T-helper 2 cell (primary cell): ENCODE data around the gene TBX2.

ENCODE experiments used
- DNase-seq, 5 experiments: peaks; one replicate each; pipeline versions ENCODE4 v3.0.0 to v3.0.0-alpha.2; 2012 to 2022

The TBX2 gene

DNA sequence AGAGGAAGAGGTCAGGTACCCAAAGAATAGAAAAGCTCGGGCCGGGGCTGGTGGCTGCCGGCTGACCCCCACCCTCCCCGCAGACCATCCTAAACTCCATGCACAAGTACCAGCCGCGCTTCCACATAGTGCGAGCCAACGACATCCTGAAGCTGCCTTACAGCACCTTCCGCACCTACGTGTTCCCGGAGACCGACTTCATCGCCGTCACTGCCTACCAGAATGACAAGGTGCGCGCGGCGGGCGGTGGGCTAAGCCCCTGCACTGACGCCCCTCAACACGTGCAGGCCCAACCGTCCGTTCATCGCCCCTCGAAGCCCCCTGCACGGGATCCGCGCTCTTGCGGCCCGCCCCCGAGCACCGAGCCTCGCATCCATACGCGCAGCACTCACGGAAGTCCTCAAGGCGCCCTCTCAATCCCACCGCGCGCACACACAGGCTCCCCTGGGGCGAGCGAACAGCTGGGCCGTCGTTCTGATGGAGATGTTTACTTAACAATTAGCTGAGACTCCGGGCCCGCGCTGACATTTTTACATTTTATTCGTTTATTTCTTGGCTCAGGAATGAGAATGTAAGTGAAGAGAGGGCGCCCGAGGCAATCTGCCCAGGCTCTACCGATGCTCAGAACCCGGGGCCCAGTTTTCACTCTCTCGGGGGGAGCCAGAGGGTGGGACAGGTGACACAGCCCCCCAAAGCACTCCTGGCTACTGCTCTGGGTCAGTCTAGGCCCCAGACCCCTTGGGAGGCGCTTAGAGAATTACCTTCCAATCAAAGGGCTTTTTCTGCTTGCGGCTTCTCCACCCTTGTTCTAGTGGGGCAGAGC is 3.5 kb downstream of the TBX2 start:
- peak in 1 of 5 experiments; percentile 54 for DNase-seq

DNA sequence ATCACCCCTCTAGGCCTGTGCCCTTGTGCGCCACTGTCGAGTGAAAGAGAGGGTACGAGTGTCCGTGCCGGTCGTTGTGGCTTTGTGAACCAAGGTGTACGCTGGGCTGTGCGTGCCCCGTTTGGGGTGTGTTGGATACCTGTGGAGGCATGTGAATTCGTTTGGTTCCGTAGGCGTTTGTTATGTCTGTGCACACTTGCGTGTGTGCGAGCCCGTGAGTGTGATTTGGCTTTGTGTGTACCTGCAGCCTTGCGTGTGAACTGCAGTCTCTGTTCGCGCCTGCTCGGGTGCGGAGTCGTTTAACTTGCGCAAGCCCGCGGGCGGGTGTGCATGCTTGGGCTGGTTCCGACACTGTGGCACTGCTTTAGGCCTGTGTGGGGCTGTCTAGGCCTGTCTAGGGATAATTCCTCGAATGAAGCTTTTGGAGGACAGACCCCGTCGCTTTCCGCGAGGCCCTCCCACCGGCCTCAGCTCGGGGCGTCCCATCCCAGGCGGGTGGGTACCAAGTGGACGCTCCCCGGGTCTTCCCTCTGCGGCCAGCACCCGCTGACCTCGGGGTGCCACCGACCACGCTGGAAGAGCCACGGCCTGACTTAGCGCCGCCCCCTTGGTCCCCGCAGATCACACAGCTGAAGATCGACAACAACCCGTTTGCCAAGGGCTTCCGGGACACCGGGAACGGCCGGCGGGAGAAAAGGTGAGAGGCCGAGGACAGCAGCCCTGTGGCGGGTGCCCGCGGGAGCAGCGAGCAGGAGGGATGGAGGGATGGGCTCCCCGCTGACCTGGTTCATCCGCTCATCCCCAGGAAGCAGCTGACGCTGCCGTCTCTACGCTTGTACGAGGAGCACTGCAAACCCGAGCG is 4.4 kb downstream of the TBX2 start:
- DNase-seq = peak in 1 of 5 experiments; percentile 45

DNA sequence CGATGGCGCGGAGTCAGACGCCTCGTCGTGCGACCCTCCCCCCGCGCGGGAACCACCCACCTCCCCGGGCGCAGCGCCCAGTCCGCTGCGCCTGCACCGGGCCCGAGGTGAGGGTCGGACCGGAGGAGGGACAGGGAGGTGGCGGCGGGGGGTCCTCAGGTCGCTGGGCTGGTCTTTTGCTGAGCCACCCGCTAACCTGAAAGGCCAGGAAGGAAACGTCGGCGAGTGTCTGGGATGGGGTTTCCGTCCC is 4.9 kb downstream of the TBX2 start:
- no peak for DNase-seq

DNA sequence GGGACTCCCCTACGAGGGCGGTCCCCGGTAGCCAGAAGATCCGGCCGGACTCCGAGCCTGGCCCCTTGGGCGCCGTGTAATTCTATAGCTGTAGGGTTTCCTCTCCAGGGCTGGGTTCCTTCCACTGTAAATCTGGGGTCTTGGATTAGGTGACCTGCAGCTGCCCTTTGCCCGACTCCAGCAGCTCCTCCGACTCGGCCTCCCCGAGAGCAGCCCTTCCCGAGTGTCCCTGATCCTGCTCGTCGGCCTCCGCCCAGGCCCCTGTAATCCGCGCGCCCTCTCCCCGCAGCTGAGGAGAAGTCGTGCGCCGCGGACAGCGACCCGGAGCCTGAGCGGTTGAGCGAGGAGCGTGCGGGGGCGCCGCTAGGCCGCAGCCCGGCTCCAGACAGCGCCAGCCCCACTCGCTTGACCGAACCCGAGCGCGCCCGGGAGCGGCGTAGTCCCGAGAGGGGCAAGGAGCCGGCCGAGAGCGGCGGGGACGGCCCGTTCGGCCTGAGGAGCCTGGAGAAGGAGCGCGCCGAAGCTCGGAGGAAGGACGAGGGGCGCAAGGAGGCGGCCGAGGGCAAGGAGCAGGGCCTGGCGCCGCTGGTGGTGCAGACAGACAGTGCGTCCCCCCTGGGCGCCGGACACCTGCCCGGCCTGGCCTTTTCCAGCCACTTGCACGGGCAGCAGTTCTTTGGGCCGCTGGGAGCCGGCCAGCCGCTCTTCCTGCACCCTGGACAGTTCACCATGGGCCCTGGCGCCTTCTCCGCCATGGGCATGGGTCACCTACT is 5.5 kb downstream of the TBX2 start:
- DNase-seq = no peak

DNA sequence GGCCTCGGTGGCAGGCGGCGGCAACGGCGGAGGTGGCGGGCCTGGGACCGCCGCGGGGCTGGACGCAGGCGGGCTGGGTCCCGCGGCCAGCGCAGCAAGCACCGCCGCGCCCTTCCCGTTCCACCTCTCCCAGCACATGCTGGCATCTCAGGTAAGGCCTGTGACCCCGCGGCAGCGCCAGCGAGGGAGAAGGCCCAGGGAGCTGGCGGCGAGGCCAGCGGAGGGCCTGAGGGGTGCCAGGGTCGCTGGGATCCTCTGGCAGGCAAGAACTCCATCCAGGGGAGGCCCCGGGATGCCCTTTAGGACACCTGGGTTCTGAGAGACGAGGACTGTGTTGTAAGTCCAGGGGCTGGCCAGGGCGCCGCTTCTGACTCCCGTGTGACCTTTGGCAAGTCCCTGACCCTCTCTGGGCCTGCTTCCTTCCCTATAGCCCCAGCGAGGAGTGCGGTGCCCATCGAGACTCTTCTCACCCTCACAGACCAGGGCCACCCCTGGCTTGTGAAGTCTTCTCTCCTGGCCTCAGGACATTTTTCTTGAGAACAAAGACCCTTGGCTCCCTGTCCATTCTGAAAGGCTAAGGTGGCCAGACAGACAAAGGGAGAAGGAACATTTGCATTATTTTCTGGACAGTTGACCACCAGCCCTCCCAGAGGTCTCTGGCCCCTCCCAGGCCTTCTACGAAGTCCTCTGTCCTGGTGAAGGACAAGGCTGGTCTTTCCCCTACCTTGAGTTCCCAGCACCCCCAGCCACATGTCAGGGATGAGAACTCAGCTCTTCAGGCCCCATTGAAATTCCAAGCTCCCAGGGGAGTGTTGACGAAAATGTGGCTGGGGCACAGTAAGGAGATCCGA is 6.3 kb downstream of the TBX2 start:
- no peak for DNase-seq

DNA sequence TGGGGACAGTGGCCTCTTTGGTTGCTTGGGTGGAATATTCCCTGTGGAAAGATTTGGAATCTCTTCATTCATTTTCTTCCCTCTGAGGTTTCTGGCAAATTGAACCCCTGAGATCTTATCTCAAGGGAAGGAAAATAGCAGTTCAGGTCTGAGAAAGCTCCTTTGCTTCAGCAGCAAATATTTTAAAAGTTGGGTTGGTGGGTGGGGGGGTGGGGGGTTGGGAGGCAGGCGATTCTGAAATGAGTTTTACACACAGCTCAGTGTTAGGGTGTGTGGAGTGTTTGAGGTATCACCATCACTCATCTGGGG is 6.8 kb downstream of the TBX2 start:
- DNase-seq = no peak

DNA sequence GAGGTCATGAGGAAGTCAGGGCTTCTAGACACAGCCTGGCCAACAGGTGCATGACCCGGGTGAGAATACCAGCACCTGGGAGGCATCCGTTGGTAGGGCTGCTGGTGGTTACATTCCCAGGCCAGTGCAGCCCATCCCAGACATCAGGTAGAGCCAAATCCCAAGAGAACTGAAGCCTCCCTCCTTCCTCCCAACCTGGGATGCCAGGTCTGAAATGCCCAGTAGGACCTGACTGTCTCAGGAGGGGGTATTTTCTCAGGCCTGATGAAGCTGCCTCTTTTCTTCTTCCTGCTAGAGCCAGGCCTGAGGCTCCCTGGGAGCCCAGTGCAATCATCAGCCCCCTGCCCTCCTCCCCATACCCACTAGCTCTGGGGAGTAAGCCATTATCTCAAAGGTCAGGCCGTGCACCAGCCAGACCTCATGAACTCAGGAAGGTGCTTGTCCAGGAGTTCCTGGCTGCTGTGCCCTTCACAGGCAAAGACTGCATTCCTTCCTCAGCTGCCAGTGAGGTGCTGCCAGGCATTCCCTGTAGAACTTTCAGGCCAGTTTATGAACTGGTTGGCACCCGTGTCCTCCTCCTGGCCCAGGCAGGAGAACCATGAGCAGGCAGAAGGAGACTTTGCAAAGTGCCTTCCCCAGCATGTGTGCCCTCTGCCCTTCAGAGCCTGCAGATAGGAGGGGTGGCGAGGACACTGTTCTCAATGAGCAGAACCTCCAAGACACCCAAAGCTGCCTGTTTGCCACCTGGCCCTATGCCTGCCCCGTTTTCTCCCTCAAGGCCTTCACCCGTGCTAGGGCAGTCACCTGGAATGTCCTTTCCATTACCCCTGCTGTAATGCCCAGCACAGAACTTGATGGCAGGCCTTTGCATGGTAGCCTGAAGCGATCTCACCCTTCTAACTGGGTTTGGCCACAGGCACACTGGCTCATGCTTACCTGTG is 7.6 kb downstream of the TBX2 start:
- DNase-seq = no peak

DNA sequence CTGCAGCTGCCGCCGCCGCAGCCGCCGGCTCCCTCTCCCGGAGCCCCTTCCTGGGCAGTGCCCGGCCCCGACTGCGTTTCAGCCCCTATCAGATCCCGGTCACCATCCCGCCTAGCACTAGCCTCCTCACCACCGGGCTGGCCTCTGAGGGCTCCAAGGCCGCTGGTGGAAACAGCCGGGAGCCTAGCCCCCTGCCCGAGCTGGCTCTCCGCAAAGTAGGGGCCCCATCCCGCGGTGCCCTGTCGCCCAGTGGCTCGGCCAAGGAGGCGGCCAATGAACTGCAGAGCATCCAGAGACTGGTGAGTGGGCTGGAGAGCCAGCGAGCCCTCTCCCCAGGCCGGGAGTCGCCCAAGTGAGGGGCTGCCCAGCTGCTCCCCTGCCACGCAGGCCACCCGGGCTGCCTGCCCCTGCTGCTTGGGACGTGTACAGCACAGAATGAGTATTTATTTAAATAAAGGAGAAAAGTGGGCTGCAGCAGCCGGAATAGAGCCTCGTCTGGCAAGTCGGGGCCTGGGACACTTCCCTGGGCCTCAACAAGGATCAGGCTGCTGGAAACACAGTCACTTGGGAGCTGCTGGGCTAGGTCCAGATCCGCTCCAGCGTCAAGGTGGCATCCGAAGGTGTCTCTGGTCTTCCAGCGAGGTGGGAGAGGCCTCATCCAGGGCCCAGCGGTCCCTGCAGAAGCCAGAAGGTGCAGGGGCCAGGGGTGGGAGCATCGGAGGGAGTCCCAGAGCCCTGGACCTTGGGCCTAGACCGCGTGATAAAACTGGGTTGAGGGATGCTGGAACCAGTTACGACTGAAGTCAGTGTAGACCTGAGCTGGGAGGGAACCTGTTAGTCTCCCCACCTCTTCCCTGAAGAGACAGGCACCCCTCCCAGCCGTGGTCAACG is 8.8 kb downstream of the TBX2 start:
- no peak for DNase-seq

DNA sequence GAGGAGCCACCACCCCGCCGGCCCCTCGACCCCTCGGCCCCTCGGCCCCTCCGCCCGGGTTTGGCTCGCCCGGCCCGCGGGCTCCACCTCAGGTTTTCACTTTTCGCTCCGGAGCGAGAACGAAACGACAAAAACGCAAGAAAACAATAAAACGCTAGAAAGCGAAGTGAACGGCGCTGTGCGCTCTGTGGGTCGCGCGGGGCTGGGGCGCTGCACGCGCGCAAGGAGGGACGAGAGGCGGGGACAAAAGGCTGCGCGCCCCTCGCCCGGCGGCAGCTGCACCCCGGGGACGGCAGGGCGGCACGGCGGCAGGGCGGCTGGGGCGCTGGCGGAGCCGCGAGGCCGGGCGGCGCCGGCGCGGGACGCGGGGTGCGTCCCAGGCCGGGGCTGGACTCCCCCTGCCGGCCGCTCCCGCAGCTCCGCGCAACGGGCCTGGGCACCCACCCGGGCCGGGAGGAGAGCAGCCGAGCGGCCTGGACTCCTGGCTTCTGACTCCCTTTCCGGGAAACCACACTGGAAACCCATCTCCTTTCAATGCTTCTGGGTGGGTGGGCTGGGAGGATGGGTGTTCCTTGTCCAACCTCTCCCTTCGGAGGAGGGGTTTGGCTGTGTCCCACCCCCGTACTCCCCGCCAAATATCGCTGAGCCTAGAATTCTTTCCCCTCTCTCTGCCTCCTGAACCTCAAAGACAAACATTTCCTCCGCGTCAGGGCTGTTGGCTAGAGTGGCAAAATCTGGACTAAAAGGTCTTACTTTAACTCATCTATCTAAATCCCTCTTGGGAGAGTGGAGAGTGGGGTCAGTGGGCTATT is 9.9 kb downstream of the TBX2 start:
- peak in 2 of 5 experiments; percentile 17 to 55 for DNase-seq

DNA sequence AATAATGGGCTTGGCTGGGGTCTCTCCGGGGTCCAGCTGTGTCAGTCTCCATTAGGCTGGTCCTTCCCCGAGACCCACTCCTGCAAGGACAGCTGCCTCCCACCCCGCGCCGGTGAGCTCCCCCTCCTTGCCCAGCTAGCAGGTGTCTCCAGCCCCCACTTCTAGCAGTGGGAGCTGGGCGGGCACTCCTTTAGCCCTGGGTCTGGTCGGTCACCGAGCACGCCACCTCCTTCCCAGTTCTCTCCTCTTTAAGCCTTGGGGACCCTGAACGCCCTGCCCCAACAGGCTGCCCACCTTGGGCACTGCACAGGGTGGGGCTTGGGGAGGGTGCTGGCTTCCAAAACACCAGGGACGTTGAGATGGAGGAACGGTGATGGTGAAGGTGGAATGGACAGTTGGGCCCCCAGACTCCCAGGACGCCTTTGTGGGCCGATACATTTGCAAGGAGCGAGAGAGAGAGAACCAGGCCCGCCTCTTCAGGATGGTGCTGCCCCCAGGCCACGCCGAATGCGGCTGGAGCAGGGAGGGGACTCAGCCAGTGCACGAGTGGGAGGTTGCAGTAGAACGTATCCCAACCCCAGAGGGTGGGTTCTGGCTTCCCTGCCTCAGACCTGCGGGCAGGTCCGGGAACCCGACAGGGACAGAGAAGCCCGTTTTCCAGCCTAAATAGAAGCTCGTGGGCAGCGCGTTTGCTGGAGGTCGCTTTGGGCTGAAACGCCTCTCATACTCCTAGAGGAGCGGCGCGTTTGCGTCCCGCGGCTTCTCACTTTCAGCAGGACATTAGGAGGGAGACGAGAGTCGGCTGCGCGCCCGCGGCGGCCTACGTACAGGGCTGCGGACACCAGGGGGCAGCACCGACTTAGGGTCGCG is 10.7 kb downstream of the TBX2 start:
- DNase-seq = peak; percentile 50 to 77 (median 65)

DNA sequence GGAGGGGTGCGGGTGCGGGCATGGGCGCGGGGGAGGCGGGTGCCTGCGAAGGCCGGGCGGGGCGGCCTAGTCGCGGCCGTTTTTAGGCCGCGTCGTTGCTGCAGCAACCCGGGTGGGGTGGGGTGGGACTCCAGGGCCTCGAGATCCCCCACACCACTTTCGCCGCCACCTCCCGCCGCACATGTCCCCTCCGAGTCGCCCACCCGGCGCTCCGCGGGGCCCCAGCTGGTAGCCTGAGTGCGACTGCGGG is 11.3 kb downstream of the TBX2 start:
- no peak for DNase-seq

DNA sequence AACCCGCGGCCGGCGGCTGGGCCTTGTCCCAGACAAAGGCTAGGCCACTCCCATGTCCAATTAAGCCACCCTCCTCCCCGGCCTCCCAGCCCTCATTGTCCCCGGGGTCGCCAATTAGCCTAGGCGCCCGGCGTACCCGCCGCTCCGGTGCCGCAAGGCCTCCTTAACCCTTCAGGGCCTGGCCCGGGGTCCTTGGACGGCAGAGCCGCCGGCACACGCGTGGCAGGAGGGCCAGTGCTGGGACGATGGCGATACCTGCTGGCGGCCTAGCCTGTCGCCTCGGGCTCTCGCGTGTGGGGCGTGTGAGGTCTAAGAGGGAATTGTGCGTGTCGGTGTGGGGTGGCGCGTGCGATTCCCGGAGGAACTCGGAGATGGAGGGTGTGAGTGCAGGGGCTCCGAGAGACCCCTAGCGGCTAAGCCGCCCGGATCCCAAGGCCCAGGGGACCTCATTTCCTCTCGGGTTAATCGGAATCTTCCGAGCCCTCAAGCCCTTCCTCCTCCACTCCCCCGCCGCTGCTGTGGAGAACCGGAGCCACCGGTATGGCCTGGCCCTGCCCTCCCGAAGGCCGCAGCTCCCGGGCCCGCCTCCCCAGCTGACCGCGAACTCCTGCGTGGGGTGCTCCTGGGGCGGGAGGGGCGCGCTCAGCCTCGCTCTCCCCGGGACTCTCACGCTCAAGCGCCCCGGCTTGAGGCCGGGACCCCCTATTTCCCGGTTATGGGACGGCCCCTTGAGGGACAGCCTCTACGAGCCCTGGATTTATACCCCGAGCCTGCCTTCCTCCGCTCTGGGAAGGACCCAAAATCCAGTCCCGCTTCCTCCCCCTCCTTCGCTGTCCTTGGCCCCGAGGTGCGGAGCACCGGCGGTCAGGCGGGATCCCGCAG is 11.9 kb downstream of the TBX2 start:
- peak in 1 of 5 experiments; percentile 6 for DNase-seq

DNA sequence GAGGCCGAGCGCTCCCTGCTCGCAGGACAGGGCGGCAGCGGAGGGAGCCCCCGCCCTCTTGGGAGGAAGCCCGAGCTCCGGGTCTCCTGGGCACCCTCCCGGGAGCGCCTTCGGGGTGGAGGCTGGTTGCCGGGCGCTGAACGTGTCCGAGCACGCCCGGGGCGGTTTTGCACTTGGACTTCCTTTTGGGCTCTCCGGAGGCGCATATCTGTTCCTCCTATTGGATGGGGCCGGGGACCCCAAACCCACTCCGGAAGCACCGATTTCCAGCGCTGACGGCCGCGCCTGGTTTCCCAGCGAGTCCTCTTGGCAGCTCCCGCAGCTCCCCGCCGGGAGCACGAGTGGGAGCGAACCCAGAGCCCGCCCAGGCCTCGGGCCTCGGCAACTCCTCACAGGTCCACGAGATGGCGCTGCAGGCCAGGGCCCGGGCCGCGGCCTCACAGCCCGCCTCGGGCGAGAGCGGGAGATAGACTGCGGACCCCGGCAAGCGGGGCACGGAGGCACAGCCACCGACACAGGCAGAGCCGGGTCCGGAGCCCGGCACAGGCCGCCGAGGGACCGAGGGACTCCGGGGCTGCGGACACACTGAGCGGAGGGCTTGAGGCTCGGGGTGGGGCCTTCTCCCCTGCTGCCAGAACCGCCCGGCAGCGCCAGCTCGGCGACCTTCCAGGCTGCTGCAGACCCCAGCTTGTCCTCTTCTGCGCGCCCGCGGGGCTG is 12.7 kb downstream of the TBX2 start:
- peak; percentile 59 to 73 (median 69) for DNase-seq

DNA sequence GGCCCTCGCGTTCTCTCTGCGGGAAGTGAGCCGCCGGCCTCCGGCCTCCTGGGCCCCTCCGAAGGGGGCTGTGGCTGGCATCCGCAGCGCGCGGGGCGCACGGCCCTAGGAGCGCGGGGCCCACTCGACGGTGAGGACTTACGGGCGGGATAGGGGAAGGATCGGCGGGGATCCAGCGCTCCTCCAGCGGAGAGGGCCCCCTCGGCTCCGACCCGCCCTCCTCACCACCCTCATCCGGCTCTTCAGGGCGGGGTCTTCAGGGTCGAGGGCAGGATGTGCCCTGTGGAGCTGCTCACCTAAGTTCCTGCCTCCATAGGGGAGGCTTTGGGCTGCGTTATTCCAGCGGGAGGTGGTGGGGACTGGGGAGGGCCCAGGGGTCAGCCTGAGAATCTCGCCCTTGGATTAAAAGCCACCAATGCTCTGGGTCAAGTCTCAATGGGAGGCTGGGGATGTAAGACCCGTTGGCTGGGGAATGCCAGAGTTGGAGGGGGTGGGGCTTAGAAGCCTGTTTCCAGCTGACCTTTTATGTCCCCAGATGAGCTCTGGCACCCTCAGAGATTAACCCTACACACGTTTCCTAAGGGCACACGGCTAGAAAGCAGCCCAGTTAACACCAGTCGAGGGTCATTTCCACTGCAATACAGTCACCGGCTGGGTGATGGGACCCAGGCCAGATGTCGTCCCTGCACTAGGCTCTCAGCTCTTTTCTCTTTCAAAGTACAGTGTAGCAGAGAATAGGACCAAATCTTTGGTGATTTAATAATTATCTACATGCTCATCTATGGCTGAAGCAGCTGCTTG is 13.4 kb downstream of the TBX2 start:
- DNase-seq = no peak

DNA sequence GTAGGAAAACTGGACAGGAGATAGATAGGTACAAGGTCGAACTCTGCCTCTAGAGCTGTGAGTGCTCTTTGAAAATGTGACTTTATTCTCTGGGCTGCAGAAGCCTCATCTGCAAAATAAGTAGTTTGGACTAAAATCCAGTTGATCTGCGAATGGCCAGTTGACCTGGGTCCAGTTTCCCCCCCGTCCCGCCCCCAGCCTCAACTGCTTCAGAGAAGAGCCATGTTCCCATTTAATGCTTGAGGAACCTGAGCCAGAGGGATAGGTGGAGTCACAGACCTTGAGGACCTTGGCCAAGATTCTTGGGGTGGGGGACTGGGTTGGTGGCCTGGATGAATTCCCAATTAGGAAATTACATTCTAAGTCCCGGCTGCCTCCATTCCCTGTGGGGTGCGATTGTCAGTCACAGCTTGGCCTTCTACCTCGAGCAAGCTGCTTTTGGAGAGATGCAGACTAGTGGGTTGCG is 14.1 kb downstream of the TBX2 start:
- no peak for DNase-seq
